Endodermal cell (in vitro differentiated cells): ENCODE results near the gene BTF3. TPM values are rescaled to one million over a fixed set of nuclear protein-coding genes. Genes with fewer than 3 reads are reported as not detected.

Experiments used
- DNase-seq: peaks from one replicate; pipeline ENCODE4 v3.0.0-alpha.2; 2017
- H3K27ac ChIP-seq: 2 replicates; pipeline ENCODE4 v1.5.1; 2013; ENCODE audit warnings: mild to moderate bottlenecking, low read depth, low read length, moderate library complexity
- H3K27me3 ChIP-seq: 2 replicates; pipeline ENCODE4 v1.6.1; 2013; ENCODE audit warnings: mild to moderate bottlenecking, low read length, moderate library complexity; ENCODE audit not compliant: insufficient read depth, control insufficient read depth, poor library complexity, severe bottlenecking
- H3K36me3 ChIP-seq: 2 replicates; pipeline ENCODE4 v1.7.0; 2013; ENCODE audit warnings: mild to moderate bottlenecking, low read length, moderate library complexity; ENCODE audit not compliant: control insufficient read depth, insufficient read depth
- H3K4me1 ChIP-seq: one replicate; pipeline ENCODE4 v1.7.0; 2013; ENCODE audit warnings: low read length; ENCODE audit not compliant: control insufficient read depth, insufficient read depth
- H3K4me3 ChIP-seq: 2 replicates; pipeline ENCODE4 v1.5.1; 2013; ENCODE audit warnings: mild to moderate bottlenecking, low read length, moderate library complexity
- H3K9ac ChIP-seq: 2 replicates; pipeline ENCODE4 v1.6.1; 2013; ENCODE audit warnings: mild to moderate bottlenecking, low read length, moderate library complexity; ENCODE audit not compliant: poor library complexity, severe bottlenecking; ENCODE audit errors: extremely low read depth
- H3K9me3 ChIP-seq: 2 replicates; pipeline ENCODE4 v1.6.1; 2013; ENCODE audit warnings: mild to moderate bottlenecking, low read length, moderate library complexity; ENCODE audit not compliant: control insufficient read depth
- H3K27ac Mint-ChIP-seq: 2 replicates; pipeline ENCODE4 v1.8.0; 2020; ENCODE audit warnings: mixed read lengths
- H3K27me3 Mint-ChIP-seq: 2 replicates; pipeline ENCODE4 v1.8.0; 2021; ENCODE audit warnings: mild to moderate bottlenecking, mixed read lengths; ENCODE audit not compliant: insufficient read depth
- H3K36me3 Mint-ChIP-seq: 2 replicates; pipeline ENCODE4 v1.8.0; 2020; ENCODE audit warnings: low read depth, mixed read lengths
- H3K4me1 Mint-ChIP-seq: 2 replicates; pipeline ENCODE4 v1.8.0; 2020; ENCODE audit warnings: mixed read lengths
- H3K4me3 Mint-ChIP-seq: 2 replicates; pipeline ENCODE4 v1.8.0; 2020; ENCODE audit warnings: mild to moderate bottlenecking, moderate library complexity, mixed read lengths
- H3K9me3 Mint-ChIP-seq: 2 replicates; pipeline ENCODE4 v1.8.0; 2020; ENCODE audit warnings: mild to moderate bottlenecking, mixed read lengths
- WGBS, 2 experiments: methylation state at CpG; one replicate each; pipeline versions ENCODE4 v1.1.5 to v1.1.7; 2013; ENCODE audit warnings: missing lambda C conversion rate in 2 of 2, mixed read lengths in 1 of 2; ENCODE audit not compliant: insufficient coverage in 1 of 2, insufficient read length in 1 of 2; 5-methylcytosine and 5-hydroxymethylcytosine counted together
- long read RNA-seq, 4 experiments: library from polyadenylated mRNA in 2 of 4; library from RNA in 1 of 4; library from capped mRNA in 1 of 4; stranded (forward) in 3 of 4; unstranded in 1 of 4; transcript quantifications; one replicate each; pipeline ENCODE4 v2.0.0, GENCODE V29; 2020 to 2021; ENCODE audit warnings: inconsistent platforms in 1 of 4
- polyA plus RNA-seq, 2 experiments: library from polyadenylated mRNA; stranded (reverse); fragments of 50-300 nt; gene quantifications; one replicate each; pipeline ENCODE4 v1.2.3, GENCODE V29; 2013
- total RNA-seq, 2 donors: library from RNA; stranded (reverse); fragmentation: NEBNext Ultra II Directional in 1 of 2; extraction: Animal tissue kit (Norgen Biotek cat#: 25700) in 1 of 2; gene quantifications; 2 replicates in 1 of 2; 3 replicates in 1 of 2; pipeline ENCODE4 v1.2.1, GENCODE V29; 2021
- TF ChIP-seq, protein P1 (sequence below): fragments of 200-600 bp; sonication (generic); conservative IDR thresholded peaks from 2 replicates; pipeline ENCODE4 v1.5.0; 2021; ENCODE audit warnings: antibody characterized with exemption, mild to moderate bottlenecking

The BTF3 gene
- 100 to 1,000 TPM; 671 to 739 TPM for total RNA-seq
- 732 TPM for polyA plus RNA-seq (2013, experiment 1 of 2)
- 692 TPM for polyA plus RNA-seq (2013, experiment 2 of 2)
- long read RNA-seq, experiment 1, partial matches to known transcripts, result 37 of 386 reads
- long read RNA-seq, experiment 1, other reads (novel, unspliced or antisense), result 349 of 386 reads
- long read RNA-seq, experiment 2, transcript BTF3-202 (6 exons, 1,237 nt), result minor isoform, 41 of 339 reads
- long read RNA-seq, experiment 2, transcript BTF3-201 (6 exons, 897 nt), result major isoform, 287 of 339 reads
- long read RNA-seq, experiment 2, partial matches to known transcripts, result 7 of 339 reads
- long read RNA-seq, experiment 2, other reads (novel, unspliced or antisense), result 4 of 339 reads
- long read RNA-seq, experiment 3, transcript BTF3-202 (6 exons, 1,237 nt), result minor isoform, 89 of 773 reads
- long read RNA-seq, experiment 3, transcript BTF3-201 (6 exons, 897 nt), result major isoform, 661 of 773 reads
- long read RNA-seq, experiment 3, partial matches to known transcripts, result 3 of 773 reads
- long read RNA-seq, experiment 3, other reads (novel, unspliced or antisense), result 19 of 773 reads
- long read RNA-seq, experiment 4, transcript BTF3-202 (6 exons, 1,237 nt), result minor isoform, 365 of 2,725 reads
- long read RNA-seq, experiment 4, transcript BTF3-201 (6 exons, 897 nt), result major isoform, 2,325 of 2,725 reads
- long read RNA-seq, experiment 4, partial matches to known transcripts, result 8 of 2,725 reads
- long read RNA-seq, experiment 4, other reads (novel, unspliced or antisense), result 27 of 2,725 reads

DNA sequence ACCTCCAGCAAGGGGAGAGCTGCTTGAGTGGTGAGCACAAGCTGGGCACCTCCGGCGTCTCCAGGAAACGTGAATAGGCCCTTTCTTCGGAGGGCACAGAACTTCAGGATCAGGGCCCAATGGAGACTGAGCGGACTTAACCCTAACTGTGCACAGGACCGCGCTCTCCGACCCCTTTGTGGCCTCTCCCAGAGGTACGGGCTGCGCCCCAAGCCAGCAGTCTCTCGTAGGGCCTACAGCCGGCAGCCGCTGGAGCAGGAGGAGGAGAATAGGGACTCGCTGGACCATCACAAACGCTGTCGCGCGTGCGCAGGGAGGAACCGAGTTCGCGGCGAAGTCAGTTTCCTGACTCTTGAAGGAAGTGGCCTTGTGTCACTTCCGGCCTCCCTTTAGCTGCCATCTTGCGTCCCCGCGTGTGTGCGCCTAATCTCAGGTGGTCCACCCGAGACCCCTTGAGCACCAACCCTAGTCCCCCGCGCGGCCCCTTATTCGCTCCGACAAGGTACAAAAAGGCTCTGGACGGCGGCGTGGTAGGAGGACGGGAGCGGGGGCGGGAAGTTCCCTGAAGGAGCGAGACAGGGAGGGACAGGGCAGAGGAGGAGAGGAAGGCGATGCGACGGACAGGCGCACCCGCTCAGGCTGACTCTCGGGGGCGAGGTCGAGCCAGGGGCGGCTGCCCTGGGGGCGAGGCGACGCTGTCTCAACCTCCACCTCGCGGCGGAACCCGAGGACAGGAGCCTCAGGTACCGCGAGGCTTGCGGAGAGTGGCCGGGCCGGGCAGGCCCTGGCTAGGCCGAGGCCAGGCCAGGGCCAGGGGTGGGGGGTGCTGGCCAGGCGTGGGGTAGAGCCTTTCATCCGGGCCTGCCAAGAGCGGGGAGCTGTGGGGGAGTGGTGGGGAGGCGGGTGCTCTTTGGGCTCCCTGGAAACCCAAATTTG is at the start of gene BTF3:
TSS of gene BTF3 (plus strand) at position 386 of the 936 bp plus-strand sequence. CDS start at position 612, 226 bp downstream.
- H3K4me1 Mint-ChIP-seq, result peaks cover 41% of the 10 kb centered on the region
- Histone ChIP-seq H3K27me3 (no peaks in the 10 kb centered on the region), H3K4me1 (peaks cover 9% of the 10 kb centered on the region), H3K9ac (peak within 1 kb of the TSS; percentile 94), H3K27ac (peak within 1 kb of the TSS; percentile 82), H3K9me3 (no peaks in the 10 kb centered on the region), H3K36me3 (peaks cover 38% of the 10 kb centered on the region), H3K4me3 (peak within 1 kb of the TSS; percentile 99)
- peaks cover 37% of the 10 kb centered on the region for H3K36me3 Mint-ChIP-seq
- DNase-seq, result peak; percentile 96
- peak within 1 kb of the TSS; percentile 96 for H3K4me3 Mint-ChIP-seq
- WGBS, 2 experiments, result 0 to 1% methylated on average over 5 to 67 of the region's 67 CpGs
- peak within 1 kb of the TSS; percentile 98 for H3K27ac Mint-ChIP-seq
- TF ChIP-seq, protein P1, sequence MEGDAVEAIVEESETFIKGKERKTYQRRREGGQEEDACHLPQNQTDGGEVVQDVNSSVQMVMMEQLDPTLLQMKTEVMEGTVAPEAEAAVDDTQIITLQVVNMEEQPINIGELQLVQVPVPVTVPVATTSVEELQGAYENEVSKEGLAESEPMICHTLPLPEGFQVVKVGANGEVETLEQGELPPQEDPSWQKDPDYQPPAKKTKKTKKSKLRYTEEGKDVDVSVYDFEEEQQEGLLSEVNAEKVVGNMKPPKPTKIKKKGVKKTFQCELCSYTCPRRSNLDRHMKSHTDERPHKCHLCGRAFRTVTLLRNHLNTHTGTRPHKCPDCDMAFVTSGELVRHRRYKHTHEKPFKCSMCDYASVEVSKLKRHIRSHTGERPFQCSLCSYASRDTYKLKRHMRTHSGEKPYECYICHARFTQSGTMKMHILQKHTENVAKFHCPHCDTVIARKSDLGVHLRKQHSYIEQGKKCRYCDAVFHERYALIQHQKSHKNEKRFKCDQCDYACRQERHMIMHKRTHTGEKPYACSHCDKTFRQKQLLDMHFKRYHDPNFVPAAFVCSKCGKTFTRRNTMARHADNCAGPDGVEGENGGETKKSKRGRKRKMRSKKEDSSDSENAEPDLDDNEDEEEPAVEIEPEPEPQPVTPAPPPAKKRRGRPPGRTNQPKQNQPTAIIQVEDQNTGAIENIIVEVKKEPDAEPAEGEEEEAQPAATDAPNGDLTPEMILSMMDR, result peak; percentile 16
- no peaks in the 10 kb centered on the region for H3K9me3 Mint-ChIP-seq
- peaks cover 3% of the 10 kb centered on the region for H3K27me3 Mint-ChIP-seq

DNA sequence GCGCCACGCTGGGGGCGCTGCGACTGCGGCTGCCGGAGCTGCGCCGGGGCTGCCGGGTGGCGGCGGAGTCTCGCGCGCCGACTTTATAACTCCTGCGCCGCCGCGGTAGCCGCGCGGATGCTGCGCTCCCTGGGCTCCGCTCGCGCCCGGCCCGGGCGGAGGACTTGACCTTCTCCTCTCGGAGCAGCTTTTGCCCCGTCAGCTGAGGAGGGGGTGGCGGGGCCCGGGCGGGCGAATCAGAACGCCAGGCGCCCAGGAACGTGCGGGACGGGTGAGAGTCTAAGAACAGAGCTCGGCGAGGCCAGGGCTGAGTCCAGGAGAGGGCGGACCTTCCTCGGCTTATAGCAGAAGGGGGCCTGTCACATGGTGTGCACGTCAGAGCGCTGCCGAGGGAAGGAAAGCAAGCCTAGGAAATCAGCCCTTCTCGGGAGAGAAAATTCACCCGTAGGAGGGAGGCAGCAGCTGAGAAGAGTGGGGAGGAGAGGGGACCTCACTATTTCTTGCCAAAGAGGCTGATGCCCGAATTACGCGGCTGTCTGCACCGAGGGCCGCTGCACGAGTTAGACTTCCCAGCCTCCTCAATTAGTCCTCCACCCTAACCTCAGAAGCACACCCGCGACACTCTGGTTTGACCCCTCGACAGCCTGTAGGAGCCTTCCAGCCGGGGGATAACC is 49.6 kb upstream of the BTF3 start, which contains the start of gene FOXD1:
TSS of gene FOXD1 (minus strand) at position 315 of the 674 bp plus-strand sequence. CDS start 415 bp downstream, outside the sequence.
- peaks cover 90% of the 10 kb centered on the region for H3K27me3 ChIP-seq
- H3K27me3 Mint-ChIP-seq, result peaks cover 90% of the 10 kb centered on the region
- peaks cover 19% of the 10 kb centered on the region for H3K4me1 Mint-ChIP-seq
- H3K4me1 ChIP-seq, result peaks cover 7% of the 10 kb centered on the region
- no peaks in the 10 kb centered on the region for H3K9me3 Mint-ChIP-seq
- peak within 1 kb of the TSS; percentile 81 for H3K4me3 ChIP-seq
- no peaks in the 10 kb centered on the region for H3K36me3 ChIP-seq
- WGBS, 2 experiments, result 0% methylated on average over 24 to 59 of the region's 59 CpGs
- peak within 1 kb of the TSS; percentile 50 for H3K4me3 Mint-ChIP-seq
- DNase-seq, result peak; percentile 95
- no peak within 1 kb of the TSS for H3K9ac ChIP-seq
- H3K9me3 ChIP-seq, result no peaks in the 10 kb centered on the region
- H3K27ac ChIP-seq, result no peak within 1 kb of the TSS
- H3K27ac Mint-ChIP-seq, result no peak within 1 kb of the TSS
- TF ChIP-seq, protein P1, result no peak
- H3K36me3 Mint-ChIP-seq, result no peaks in the 10 kb centered on the region
